ENCODE data around the gene RFC3. TPM values are rescaled to one million over a fixed set of nuclear protein-coding genes. Genes with fewer than 3 reads are reported as not detected.
"Not testable (repeated sequence)": the region's sequence is repeated elsewhere in the genome, so short reads cannot be mapped to it uniquely, and the experiment has no call there.

RFC3 gene
- total RNA-seq, 4 donors from 2014 or later: 5.4 to 32.2 (median 8.7) TPM

DNA sequence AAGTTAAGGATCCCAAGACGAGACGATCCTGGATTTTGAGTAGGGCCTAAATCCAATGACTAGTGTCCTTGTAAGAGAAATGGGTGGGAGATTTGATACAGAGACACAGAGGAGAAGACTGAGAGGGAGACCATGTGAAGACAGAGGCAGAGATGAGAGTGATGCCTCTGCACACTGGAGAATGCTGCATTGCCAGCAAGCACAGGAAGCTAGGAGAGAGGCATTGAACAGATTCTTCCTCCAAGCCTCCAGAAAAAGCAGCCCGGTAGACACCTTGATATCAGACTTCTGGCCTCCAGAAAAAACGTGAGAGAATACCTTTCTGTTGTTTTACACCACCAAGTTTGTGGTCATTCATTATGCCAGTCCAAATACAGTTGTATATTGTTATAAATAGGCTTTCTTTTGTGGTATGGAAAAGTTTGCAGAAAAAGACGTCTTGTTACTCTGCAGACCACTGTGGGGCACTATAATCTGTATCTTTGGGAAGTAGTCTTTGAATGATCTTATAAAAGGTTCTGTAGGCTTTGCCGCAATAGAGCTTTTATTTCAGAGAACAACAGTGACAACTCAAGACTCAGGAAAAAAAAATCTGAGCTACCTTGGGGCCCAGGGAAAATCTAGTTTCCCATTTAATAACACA lies 17.9 kb upstream of the RFC3 start:
- Histone ChIP-seq H3K36me3 (no peaks in the 10 kb centered on the region), H3K27me3 (no peaks in the 10 kb centered on the region), H3K4me3 (no peak overlapping the region), H3K9me3 (no peaks in the 10 kb centered on the region), H3K27ac (no peak overlapping the region), H3K4me1 (peaks cover 0 to 3% (median 0%) of the 10 kb centered on the region in 4 donors)
- no peak for DNase-seq
- no peak for TF ChIP-seq POLR2A (IDR thresholded peaks at IDR 0.05)
- TF ChIP-seq, protein P1, sequence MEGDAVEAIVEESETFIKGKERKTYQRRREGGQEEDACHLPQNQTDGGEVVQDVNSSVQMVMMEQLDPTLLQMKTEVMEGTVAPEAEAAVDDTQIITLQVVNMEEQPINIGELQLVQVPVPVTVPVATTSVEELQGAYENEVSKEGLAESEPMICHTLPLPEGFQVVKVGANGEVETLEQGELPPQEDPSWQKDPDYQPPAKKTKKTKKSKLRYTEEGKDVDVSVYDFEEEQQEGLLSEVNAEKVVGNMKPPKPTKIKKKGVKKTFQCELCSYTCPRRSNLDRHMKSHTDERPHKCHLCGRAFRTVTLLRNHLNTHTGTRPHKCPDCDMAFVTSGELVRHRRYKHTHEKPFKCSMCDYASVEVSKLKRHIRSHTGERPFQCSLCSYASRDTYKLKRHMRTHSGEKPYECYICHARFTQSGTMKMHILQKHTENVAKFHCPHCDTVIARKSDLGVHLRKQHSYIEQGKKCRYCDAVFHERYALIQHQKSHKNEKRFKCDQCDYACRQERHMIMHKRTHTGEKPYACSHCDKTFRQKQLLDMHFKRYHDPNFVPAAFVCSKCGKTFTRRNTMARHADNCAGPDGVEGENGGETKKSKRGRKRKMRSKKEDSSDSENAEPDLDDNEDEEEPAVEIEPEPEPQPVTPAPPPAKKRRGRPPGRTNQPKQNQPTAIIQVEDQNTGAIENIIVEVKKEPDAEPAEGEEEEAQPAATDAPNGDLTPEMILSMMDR (IDR thresholded peaks at IDR 0.05): peak in 2 of 6 experiments; percentile 32 to 34

DNA sequence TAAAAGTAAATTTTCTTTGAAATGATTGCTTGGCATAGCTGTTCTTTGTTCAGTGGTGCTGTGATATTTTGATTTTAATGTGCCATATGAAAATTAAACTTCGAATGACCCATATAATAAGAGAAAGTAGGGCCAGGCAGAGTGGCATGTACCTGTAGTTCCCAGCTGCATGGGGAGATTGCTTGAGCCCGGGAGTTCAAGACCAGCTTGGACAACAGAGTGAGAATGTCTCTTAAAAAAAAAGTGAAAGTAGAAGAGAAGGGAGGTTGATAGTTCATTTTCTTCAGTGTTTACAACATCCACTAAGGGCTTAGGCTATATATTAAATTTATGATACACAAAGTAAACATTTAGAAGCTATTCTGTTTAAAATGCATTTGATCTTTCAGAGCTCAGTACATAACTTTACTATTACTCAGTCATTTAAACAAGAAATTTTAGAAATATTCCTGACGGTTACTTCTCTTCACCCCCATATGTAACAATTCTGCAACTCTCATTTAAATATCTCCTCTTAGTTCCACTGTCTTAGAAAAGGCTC lies 17.2 kb upstream of the RFC3 start:
- Histone ChIP-seq H3K4me1 (peaks cover 0 to 3% (median 0%) of the 10 kb centered on the region in 4 donors), H3K36me3 (no peaks in the 10 kb centered on the region), H3K4me3 (no peak overlapping the region), H3K27ac (no peak overlapping the region), H3K9me3 (no peaks in the 10 kb centered on the region), H3K27me3 (no peaks in the 10 kb centered on the region)
- no peak for DNase-seq
- TF ChIP-seq, protein P1 (IDR thresholded peaks at IDR 0.05): no peak
- TF ChIP-seq POLR2A (IDR thresholded peaks at IDR 0.05): no peak

DNA sequence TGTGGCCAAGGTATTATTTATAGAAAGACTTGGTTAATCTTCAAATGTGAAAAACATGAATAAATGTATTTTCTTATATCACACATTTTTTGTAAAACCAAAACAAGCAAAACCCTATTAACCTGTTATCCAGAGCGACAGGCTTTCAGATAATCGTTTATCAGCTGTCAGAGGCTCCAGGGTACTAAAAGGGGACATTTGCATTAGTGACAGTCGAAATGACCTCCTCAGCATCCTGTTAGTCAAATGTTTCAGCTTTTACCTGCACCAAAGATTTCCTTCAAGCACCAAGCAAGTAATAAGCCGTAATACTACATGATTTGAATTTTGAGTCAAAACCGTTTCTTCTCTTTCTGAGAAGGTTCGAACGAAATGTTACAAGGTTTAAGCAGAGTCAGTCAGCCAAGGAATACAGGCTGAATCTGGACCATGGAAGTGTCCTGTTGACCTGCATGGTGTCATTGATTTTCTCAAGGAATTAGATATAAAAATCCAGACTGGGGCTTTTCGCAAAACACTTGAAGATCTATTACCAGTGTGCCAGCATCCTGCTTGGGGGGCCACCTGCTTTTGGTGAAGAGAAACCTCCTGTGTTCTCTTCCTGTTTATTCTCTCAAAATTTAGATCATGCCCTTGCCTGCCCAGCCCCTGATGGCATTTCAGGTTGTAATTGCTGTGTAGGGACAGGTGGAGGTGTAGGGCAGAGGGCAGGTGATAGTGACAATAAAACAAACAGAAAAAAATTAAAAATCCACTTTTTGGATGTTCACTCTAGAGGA lies 11.3 kb upstream of the RFC3 start:
- H3K4me3 ChIP-seq: no peak overlapping the region
- TF ChIP-seq, protein P1 (IDR thresholded peaks at IDR 0.05): no peak
- DNase-seq: no peak
- no peaks in the 10 kb centered on the region for H3K4me1 ChIP-seq
- H3K27ac ChIP-seq: no peak overlapping the region
- no peaks in the 10 kb centered on the region for H3K27me3 ChIP-seq
- H3K9me3 ChIP-seq: no peaks in the 10 kb centered on the region
- H3K36me3 ChIP-seq: no peaks in the 10 kb centered on the region

DNA sequence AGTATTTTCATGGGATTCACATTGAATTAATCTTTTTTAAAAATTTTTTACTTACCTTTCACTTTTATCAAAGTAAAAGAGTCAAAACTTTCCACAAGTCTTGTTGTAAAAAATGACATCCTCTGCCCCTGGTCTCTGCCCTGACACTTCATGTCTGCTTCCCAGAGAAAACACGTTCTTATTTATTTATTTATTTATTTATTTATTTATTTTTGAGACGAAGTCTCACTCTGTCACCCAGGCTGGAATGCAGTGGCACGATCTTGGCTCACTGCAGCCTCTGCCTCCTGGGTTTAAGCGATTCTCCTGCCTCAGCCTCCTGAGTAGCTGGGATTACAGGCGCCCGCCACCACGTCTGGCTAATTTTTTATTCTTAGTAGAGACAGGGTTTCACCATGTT lies 5.1 kb upstream of the RFC3 start:
- H3K4me3 ChIP-seq, H3K4me1 ChIP-seq, H3K36me3 ChIP-seq, H3K9me3 ChIP-seq, H3K27me3 ChIP-seq, H3K27ac ChIP-seq, DNase-seq: not testable (repeated sequence)

DNA sequence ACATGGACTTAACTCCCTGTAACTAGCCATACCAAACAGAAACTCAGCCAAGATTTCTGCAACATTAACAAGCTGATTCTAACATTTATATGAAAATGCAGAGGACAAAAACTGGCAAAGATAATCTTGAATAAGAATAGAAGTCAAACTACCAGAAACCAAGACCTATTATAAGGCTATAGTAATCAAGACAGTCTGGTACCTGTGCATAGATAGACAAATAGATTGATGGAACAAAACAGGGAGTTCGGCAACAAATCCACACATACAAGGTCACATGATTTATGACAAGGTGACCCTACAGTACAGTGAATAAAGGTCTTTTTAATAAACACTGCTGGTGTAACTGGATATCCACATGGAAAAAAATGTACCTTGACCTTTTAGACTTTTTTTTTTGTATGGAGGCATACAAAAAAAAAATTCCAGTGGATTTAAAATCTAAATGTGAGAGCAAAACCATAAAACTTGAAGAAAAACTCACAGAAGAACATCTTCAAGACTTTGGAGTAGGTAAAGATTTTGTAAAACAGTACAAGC lies 2.9 kb upstream of the RFC3 start:
- no peaks in the 10 kb centered on the region for H3K9me3 ChIP-seq
- H3K4me3 ChIP-seq: no peak overlapping the region
- DNase-seq: no peak
- no peaks in the 10 kb centered on the region for H3K27me3 ChIP-seq
- H3K36me3 ChIP-seq: no peaks in the 10 kb centered on the region
- TF ChIP-seq, protein P1 (IDR thresholded peaks at IDR 0.05): no peak
- no peak overlapping the region for H3K27ac ChIP-seq
- H3K4me1 ChIP-seq: no peaks in the 10 kb centered on the region

DNA sequence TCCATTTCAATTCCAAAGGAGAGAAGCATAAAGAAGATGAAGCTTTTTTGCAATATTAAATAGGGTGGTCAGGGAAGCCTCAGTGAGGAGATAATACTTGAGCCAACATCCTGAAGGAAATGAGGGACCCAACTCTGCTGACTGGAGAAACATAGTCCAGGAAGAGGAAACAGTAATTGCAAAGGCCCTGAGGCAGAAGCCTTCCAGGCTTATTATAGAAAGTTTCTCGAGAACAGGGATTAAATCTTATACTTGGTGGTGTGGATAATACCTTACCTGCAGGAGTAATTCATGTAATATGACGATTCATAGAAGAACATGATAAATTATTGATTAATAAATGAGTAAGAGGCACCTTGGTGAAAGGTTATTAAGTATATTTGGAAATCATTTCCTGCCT lies 1.0 kb upstream of the RFC3 start:
- no peaks in the 10 kb centered on the region for H3K4me1 ChIP-seq
- H3K4me3 ChIP-seq: no peak overlapping the region
- TF ChIP-seq POLR2A (IDR thresholded peaks at IDR 0.05): no peak
- TF ChIP-seq, protein P1 (IDR thresholded peaks at IDR 0.05): no peak
- H3K9me3 ChIP-seq: no peaks in the 10 kb centered on the region
- DNase-seq: no peak
- no peak overlapping the region for H3K27ac ChIP-seq
- H3K27me3 ChIP-seq: no peaks in the 10 kb centered on the region
- H3K36me3 ChIP-seq: no peaks in the 10 kb centered on the region

All from Peyer's patch (tissue), 4 donors.